NT2/D1 (cell line): ENCODE data around the gene S1PR3.
"Not testable (repeated sequence)": the region's sequence is repeated elsewhere in the genome, so short reads cannot be mapped to it uniquely, and the experiment has no call there.

Experiments
- DNase-seq: peaks from one replicate; pipeline ENCODE4 v3.0.0-alpha.2; 2011; ENCODE audit warnings: low read depth, low spot score
- H3K27me3 ChIP-seq: 2 replicates; pipeline ENCODE4 v1.6.0; 2011; ENCODE audit warnings: mild to moderate bottlenecking; ENCODE audit not compliant: insufficient read length, insufficient read depth
- H3K36me3 ChIP-seq: 2 replicates; pipeline ENCODE4 v1.6.1; 2011; ENCODE audit warnings: mild to moderate bottlenecking, low read length, mixed read lengths; ENCODE audit not compliant: insufficient read depth, insufficient read length
- H3K4me1 ChIP-seq: 2 replicates; pipeline ENCODE4 v1.5.1; 2011; ENCODE audit not compliant: insufficient read depth, insufficient read length
- H3K4me3 ChIP-seq: 2 replicates; pipeline ENCODE4 v1.5.1; 2011; ENCODE audit warnings: low read depth; ENCODE audit not compliant: insufficient read length
- H3K9ac ChIP-seq: 2 replicates; pipeline ENCODE4 v1.6.0; 2011; ENCODE audit warnings: low read depth; ENCODE audit not compliant: insufficient read length
- H3K9me3 ChIP-seq: 2 replicates; pipeline ENCODE4 v1.5.1; 2011; ENCODE audit warnings: mild to moderate bottlenecking, low read length; ENCODE audit not compliant: insufficient read depth
- SUZ12 ChIP-seq: IDR thresholded peaks from 2 replicates; pipeline ENCODE4 v1.6.1; 2011; ENCODE audit not compliant: insufficient read length, insufficient read depth; ENCODE audit errors: extremely low read depth
- YY1 ChIP-seq: IDR thresholded peaks from 2 replicates; pipeline ENCODE4 v1.6.1; 2011; ENCODE audit not compliant: insufficient read length, insufficient read depth
- ZNF274 ChIP-seq: IDR thresholded peaks from 2 replicates; pipeline ENCODE4 v1.6.1; 2011; ENCODE audit warnings: mild to moderate bottlenecking, low read depth, low read length

Gene S1PR3

GRCh38 chr9:88991066-88992034 is at the start of gene S1PR3:
Gene S1PR3, plus strand, starts transcription at chr9:88991468. Its CDS starts 9,733 bp downstream, at chr9:89001201.
- peak within 1 kb of the TSS; percentile 80 for H3K4me3 ChIP-seq
- H3K27me3 ChIP-seq = no peaks in the 10 kb centered on the region
- H3K4me1 ChIP-seq = peaks cover 5% of the 10 kb centered on the region
- peaks cover 32% of the 10 kb centered on the region for H3K36me3 ChIP-seq
- H3K9me3 ChIP-seq = no peaks in the 10 kb centered on the region
- peak within 1 kb of the TSS; percentile 86 for H3K9ac ChIP-seq
- TF ChIP-seq ZNF274 = no peak
- no peak for TF ChIP-seq YY1
- TF ChIP-seq SUZ12 = no peak
- peak; percentile 50 for DNase-seq

DNA sequence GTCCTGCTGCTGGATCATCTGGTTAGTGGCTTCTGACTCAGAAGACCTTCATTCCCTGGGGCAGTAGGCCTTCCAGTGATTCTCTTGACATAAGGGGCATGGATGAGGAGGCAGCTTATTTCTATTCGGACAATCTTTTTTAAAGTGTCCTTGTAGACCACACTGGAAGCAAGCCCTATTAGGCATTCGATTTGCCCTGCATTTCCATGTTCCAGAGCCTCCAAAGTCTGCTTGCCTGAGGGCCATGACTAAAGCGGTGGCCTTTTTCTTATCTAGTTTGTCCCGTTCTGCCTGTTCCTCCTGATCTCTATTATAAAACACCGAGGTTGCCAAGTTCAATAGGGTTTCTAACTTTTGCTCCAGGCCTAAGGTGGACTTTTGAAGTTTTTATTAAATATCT is 49.7 kb upstream of the S1PR3 start:
- not testable (repeated sequence) for H3K9ac ChIP-seq, H3K27me3 ChIP-seq, H3K9me3 ChIP-seq, H3K4me3 ChIP-seq, DNase-seq, H3K36me3 ChIP-seq, H3K4me1 ChIP-seq

DNA sequence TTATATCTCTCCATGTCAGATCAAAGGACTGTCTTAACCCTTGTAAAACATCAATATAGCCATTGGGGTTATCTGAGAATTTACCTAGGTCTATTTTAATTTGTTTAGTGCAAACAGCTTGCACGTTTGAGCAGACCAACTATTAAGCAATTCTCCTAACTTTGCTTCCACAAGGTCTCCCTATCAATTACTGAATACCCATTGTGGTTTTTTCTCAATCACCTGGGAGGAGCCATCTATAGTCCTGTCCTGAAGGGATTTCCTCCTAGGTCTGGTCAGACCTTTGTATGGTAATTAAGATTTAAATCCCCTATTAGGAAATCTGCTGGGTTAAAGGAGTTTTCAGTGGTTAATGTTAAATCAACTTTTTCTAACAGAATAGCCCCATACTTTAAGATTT is 48.9 kb upstream of the S1PR3 start:
- TF ChIP-seq ZNF274 (no peak), YY1 (no peak), SUZ12 (no peak)
- H3K27me3 ChIP-seq = no peaks in the 10 kb centered on the region
- DNase-seq = no peak

DNA sequence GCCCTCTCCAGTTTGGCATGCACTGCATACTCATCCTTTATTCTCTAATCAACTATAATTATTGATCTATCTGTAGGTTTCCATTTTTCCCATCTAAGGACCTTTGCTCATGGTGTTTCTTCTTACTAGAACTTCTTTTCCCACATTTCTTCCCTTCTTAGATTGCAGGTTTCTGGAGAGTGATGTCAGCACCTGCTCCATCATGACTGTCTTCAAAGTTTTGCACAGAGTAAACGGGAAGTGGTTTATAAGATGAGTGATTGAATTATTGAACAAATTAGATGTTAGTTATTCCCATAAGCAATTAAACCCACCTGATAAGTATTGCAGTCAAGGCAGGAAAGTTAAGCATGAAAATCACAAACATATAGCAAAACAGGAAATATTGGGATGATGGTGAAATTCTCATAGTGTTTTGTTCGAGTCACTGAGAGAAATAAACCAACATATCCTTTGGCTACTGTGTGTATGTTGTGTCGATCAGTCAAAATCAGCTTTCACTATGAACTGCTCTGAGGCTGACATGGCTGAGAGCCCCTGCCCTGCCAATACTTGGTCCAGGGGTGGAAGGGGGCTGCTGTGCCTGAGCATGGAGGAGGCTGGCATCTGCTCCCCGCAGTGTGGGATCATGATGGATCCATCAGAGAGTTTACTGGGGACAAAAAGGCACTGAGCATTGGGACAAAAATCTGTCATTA is 45.5 kb upstream of the S1PR3 start:
- no peak overlapping the region for H3K4me3 ChIP-seq
- H3K4me1 ChIP-seq = peaks cover 5% of the 10 kb centered on the region
- H3K9ac ChIP-seq = no peak overlapping the region
- H3K27me3 ChIP-seq = no peaks in the 10 kb centered on the region
- no peaks in the 10 kb centered on the region for H3K36me3 ChIP-seq
- DNase-seq = no peak
- H3K9me3 ChIP-seq = no peaks in the 10 kb centered on the region; the same call in 1 of the 2 replicates
- TF ChIP-seq ZNF274 (no peak), YY1 (no peak), SUZ12 (no peak)

More for the DNA sequence above, 48.9 kb upstream of the S1PR3 start:
- Histone ChIP-seq H3K9me3 (peaks cover 5% of the 10 kb centered on the region; the same call in 1 of the 2 replicates), H3K36me3 (no peaks in the 10 kb centered on the region), H3K4me1 (no peaks in the 10 kb centered on the region), H3K4me3 (no peak overlapping the region), H3K9ac (no peak overlapping the region)

GRCh38 chr9:88947581-88948573 is 43.4 kb upstream of the S1PR3 start:
- no peak overlapping the region for H3K4me3 ChIP-seq
- no peaks in the 10 kb centered on the region for H3K27me3 ChIP-seq
- H3K9me3 ChIP-seq = no peaks in the 10 kb centered on the region; the same call in 1 of the 2 replicates
- no peak overlapping the region for H3K9ac ChIP-seq
- TF ChIP-seq SUZ12 = no peak
- TF ChIP-seq YY1 = no peak
- no peak for TF ChIP-seq ZNF274
- H3K36me3 ChIP-seq = no peaks in the 10 kb centered on the region
- no peak for DNase-seq
- peaks cover 5% of the 10 kb centered on the region for H3K4me1 ChIP-seq

DNA sequence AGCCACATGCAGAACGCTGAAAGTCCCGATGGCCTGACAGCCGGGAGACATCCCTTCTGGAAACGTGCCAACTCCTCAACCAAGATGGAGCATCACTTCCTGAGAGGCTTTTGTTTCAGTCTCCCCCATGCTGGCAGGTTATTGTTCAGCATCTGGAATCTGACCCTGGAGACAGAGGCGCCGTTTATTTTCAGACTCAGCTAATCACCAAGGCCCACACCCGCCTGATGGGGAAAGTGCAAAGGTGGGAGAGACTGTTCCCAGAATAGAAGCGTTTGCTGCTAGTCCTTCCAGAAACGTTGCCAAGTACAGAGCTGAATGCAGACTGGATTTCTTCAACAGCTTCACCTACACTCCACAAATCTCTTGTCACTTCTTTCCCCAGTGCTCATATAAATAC is 41.8 kb upstream of the S1PR3 start:
- H3K4me3 ChIP-seq = no peak overlapping the region
- no peaks in the 10 kb centered on the region; the same call in 1 of the 2 replicates for H3K9me3 ChIP-seq
- no peak overlapping the region for H3K9ac ChIP-seq
- H3K4me1 ChIP-seq = peaks cover 5% of the 10 kb centered on the region
- H3K36me3 ChIP-seq = no peaks in the 10 kb centered on the region
- peak; percentile 66 for DNase-seq
- TF ChIP-seq ZNF274 = no peak
- no peak for TF ChIP-seq SUZ12
- TF ChIP-seq YY1 = no peak
- H3K27me3 ChIP-seq = no peaks in the 10 kb centered on the region

DNA sequence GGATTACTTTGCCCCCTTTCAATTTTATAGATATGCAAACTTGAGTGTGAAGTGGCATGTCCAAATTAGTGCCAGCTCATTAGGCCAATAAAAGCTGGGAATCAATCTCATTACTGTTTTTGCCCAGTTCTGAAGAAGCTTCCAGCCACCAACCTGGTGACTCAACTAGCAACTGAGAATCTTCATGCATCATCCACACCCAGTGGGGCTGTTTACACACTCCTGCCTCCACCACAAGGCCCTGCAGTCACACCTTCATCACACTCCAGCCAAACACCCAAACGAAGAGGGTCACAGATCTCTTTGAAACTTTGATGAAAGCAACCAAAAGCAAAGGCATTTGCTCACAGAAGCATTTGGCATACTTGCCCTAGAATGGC is 41.3 kb upstream of the S1PR3 start:
- no peak for DNase-seq
- TF ChIP-seq YY1 (no peak), ZNF274 (no peak), SUZ12 (no peak)
- H3K4me1 ChIP-seq = peaks cover 5% of the 10 kb centered on the region
- no peak overlapping the region for H3K4me3 ChIP-seq
- no peaks in the 10 kb centered on the region; the same call in 1 of the 2 replicates for H3K9me3 ChIP-seq
- H3K27me3 ChIP-seq = no peaks in the 10 kb centered on the region
- no peaks in the 10 kb centered on the region for H3K36me3 ChIP-seq
- H3K9ac ChIP-seq = no peak overlapping the region
